22Rv1 (cell line): ENCODE data around the gene MAP4K4.

Source experiments
- CTCF ChIP-seq: fragments of 450-650 bp; IDR thresholded peaks from 2 replicates; pipeline ENCODE4 v1.5.1; 2017; ENCODE audit warnings: mild to moderate bottlenecking
- ZFX ChIP-seq: fragments of 450-650 bp; IDR thresholded peaks from 2 replicates; pipeline ENCODE4 v1.6.1; 2017; ENCODE audit warnings: antibody characterized with exemption, borderline replicate concordance

- TF ChIP-seq CTCF, result no peak
- no peak for TF ChIP-seq ZFX
These were observed 96.6 kb downstream of the MAP4K4 start for GRCh38 chr2:101794141-101794540.
